HG03354 (cell line): ENCODE measurements around the gene ACTN3.
"Not testable (repeated sequence)": the region's sequence is repeated elsewhere in the genome, so short reads cannot be mapped to it uniquely, and the experiment has no call there.

Experiments
- ATAC-seq: cut with Tn5 transposase; IDR thresholded peaks from one replicate; pipeline ENCODE4 v1.9.1; 2021; ENCODE audit warnings: mild to moderate bottlenecking; ENCODE audit not compliant: unreplicated experiment, poor library complexity, severe bottlenecking

Gene ACTN3

GRCh38 chr11:66562907-66563583 lies 16.3 kb downstream of the ACTN3 start:
- ATAC-seq = no peak

GRCh38 chr11:66563832-66564231 lies 17.1 kb downstream of the ACTN3 start:
- no peak for ATAC-seq

DNA sequence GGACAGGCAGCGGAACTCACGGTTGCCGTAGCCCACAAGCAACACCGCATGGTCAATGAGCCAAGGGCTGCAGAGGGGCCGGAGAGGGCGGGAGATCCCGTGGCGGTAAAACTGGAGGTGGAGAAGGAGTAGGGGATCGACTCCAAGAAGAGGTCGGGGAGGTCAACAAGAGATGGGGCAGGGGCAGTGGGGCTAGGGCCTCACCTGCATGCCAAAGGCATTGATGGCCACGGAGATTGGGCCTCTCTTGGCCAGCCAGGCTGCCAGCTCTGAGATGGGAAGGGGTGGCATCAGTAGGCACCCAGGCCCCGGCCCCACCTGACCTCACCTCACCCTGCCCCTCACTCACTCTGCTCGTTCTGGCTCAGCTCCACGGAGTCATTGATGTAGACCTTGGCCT lies 17.8 kb downstream of the ACTN3 start:
- ATAC-seq = no peak

DNA sequence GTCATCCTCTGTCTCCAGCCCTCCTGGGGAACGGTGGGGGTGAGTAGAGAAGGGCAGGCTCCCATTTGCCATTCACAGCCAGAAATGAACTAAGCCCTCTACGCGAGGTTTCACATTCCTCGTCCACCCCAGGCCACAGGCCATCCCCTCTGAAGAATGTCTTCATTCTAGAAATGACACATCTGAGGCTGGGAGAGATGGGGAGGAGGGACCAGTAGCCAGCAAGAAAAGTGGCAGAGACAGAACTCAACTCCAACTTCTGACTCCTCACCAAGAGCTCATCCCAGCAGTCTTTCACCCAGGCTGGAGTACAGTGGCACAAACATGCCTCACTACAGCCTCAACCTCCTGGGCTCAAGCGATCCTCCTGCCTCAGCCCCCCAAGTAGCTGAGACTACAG lies 18.3 kb downstream of the ACTN3 start:
- no peak for ATAC-seq

- ATAC-seq = no peak
These were observed 19.5 kb downstream of the ACTN3 start for GRCh38 chr11:66566221-66566620.

GRCh38 chr11:66567787-66568123 lies 21.1 kb downstream of the ACTN3 start:
- ATAC-seq = no peak

- ATAC-seq = no peak
These were observed 21.6 kb downstream of the ACTN3 start, which contains the start of gene CTSF for GRCh38 chr11:66568124-66568916. Gene CTSF, minus strand, starts transcription at chr11:66568606. Its CDS starts 120 bp downstream, at chr11:66568486.

GRCh38 chr11:66569076-66569475 lies 22.4 kb downstream of the ACTN3 start:
- no peak for ATAC-seq

GRCh38 chr11:66570079-66570849 lies 23.6 kb downstream of the ACTN3 start:
- ATAC-seq = no peak

DNA sequence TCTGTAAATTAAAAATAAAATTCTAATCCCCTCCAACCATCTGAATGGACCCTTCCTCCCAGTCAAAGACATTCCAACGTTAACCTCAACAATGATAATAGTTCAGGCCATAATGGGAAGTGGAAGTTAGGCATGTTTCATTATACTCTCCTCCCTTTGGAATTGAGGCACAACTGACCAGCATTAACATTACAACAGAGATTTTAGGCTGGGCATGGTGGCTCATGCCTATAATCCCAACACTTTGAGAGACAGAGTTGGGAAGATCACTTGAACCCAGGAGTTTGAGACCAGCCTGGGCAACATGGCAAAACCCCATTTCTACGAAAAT lies 24.1 kb downstream of the ACTN3 start:
- ATAC-seq = no peak

- ATAC-seq = no peak
These were observed 32.4 kb downstream of the ACTN3 start for GRCh38 chr11:66579017-66579606.

- no peak for ATAC-seq
These were observed 34.1 kb downstream of the ACTN3 start for GRCh38 chr11:66580803-66581202.

DNA sequence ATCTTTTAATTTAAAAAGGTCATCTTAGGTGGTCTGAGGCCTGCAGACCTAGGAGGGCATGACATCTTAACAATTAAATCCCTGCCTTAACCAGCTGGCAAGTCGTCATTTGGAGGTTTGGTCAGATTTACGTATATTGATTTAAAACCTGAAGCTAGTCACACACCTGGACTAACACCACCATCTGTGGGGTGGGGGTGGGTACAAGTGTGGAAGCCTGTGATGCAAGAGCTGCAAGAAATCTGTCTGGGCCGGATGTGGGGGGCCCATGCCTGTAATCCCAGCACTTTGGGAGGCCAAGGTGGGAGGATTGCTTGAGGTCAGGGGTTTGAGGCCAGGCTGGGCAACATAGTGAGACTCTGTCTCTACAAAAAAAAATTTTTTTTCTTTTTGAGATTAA lies 34.6 kb downstream of the ACTN3 start:
- ATAC-seq = no peak

DNA sequence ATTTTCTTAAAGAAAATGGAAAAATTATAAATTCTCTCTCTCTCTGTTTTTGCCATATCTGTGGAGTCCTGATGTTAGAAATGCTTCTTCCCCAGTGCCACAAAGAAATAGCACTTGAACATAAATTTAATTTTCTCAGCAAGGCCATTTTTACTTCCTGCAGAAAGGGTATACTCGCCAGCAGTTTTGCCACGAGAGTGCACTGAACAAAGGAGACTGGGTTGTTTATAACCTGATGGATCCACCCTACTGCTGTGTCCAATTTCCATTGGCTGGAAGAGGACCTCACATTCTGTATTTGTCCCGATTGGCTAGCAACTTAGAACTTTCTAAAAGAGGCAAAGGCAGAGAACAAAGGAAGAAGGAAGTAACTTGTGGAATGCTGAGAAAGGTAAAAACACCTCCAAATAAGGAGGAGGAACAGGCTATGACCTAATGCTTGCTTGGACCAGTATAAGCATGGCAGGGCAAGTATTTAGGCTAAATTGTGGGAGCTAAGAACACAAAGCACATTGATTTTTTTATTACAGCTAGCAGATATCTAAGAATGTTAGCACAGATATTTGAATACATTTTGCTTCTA lies 36.0 kb downstream of the ACTN3 start:
- ATAC-seq = not testable (repeated sequence)

GRCh38 chr11:66585447-66585846 lies 38.7 kb downstream of the ACTN3 start:
- not testable (repeated sequence) for ATAC-seq

DNA sequence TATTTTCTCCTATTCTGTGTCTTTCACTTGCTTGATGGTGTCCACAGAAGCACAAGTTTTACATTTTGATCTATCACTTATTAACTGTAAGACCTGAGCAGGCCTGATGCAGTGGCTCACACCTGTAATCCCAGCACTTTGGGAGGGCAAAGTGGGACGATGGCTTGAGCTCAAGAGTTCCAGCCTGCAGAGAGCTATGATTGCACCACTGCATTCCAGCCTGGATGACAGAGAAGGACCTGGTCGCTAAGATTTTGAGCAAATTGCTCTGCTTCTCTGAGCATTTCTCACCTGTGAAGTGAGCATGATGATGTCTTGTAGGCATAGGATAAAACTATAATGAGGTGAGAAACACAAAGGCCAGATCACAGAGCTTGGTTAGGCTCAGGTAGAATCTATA lies 39.4 kb downstream of the ACTN3 start:
- no peak for ATAC-seq

DNA sequence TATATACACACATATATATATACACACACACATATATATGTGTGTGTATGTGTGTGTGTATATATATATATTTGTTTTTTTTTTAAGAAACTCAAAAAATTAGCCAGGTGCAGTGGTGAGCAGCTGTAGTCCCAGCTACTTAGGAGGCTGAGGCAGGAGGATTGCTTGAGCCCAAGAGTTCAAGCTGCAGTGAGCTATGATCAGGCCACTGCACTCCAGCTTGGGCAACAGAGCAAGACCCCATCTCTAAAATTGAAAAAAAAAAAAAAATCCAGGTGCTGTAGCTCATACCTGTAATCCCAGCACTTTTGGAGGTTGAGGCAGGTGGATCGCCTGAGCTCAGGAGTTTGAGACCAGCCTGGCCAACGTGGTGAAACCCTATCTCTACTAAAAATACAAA lies 42.6 kb downstream of the ACTN3 start:
- ATAC-seq = not testable (repeated sequence)

- ATAC-seq = no peak
These were observed 43.4 kb downstream of the ACTN3 start for GRCh38 chr11:66589996-66590675.

DNA sequence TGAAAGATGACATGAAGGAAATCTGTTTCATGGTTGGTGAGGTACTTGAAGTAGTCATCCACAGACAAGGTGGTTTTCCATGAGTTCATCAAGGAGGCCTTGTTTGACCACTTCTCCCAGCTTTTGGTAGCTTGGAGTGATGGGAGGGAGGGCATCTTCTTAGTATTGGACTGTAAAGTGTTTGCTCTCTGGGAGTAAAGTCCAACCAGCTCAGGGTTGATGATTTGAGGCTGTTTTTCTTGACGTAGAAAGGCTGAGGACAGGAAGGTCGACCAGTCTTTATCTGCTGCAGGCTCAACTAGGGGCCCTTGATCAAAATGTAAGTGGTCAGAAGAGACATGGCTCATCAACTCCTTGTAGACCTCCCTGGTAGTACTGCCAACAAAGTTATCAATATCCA lies 44.5 kb downstream of the ACTN3 start:
- ATAC-seq = no peak
